Fibroblast of the aortic adventitia (primary cell): Measurements from ENCODE around the gene FLT4. TPM values are rescaled to one million over a fixed set of nuclear protein-coding genes. Genes with fewer than 3 reads are reported as not detected.

Experiments
- DNase-seq: peaks from one replicate; pipeline ENCODE4 v3.0.0-alpha.2; 2010; ENCODE audit warnings: low read depth
- H3K4me3 ChIP-seq: 2 replicates; pipeline ENCODE4 v1.5.1; 2011; ENCODE audit warnings: low read depth, mild to moderate bottlenecking, control low read depth, low read length, moderate library complexity
- CTCF ChIP-seq: IDR thresholded peaks from 2 replicates; pipeline ENCODE4 v1.5.1; 2011; ENCODE audit warnings: mild to moderate bottlenecking, low read length, control low read depth, inconsistent platforms; ENCODE audit not compliant: insufficient read depth
- total RNA-seq: library from RNA; depleted of rRNA; stranded (reverse); fragments of >200 nt; gene quantifications from 2 replicates; pipeline ENCODE4 v1.2.3, GENCODE V29; 2012; ENCODE audit warnings: low replicate concordance

The FLT4 gene
- 0.09 TPM in 1 of 2 replicates, not detected in the other for total RNA-seq

DNA sequence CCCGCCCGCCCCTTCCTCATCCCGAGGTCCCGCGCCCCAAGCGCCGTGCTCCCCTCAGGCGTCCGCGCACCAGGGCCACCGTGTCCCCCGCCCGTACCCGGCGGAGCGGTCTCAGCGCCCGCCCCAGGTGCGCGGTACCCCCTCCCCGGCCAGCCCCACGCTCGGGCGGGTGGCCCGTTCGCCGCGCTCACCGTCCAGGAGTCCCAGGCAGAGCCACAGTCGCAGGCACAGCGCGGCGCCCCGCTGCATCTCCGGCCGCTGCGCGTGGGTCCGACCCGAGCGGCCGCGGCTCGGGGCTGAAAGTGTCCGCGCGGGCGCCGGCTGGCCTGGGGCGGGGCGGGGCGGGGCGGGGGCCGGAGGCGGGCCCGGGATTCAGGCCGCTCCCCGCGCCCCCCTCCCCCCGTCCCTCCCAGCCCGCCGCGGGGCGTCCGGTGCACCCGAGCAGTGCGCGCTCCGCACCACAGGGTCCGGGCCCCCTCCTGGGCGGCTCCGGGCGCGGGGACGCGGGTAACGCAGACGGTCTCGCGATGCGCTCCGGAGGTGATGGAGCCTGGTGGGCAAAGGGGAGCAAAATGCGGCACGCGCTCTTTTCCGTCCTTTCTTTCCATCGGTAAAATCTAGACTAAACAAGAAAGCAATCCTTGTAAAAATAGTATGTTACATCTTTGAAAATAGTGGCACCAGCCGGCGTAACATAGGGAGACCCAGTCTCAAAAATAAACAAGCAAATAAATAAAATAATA is at the start of gene FLT4:
Gene FLT4 (minus strand): TSS at position 304 of the 743 bp plus-strand sequence. CDS start 55 bp downstream, at position 249.
- no peak for DNase-seq
- no peak for TF ChIP-seq CTCF
- H3K4me3 ChIP-seq = peak within 1 kb of the TSS; percentile 41

GRCh38 chr5:180699042-180699441 is 49.6 kb upstream of the FLT4 start:
- TF ChIP-seq CTCF = no peak
- no peak overlapping the region for H3K4me3 ChIP-seq
- no peak for DNase-seq

DNA sequence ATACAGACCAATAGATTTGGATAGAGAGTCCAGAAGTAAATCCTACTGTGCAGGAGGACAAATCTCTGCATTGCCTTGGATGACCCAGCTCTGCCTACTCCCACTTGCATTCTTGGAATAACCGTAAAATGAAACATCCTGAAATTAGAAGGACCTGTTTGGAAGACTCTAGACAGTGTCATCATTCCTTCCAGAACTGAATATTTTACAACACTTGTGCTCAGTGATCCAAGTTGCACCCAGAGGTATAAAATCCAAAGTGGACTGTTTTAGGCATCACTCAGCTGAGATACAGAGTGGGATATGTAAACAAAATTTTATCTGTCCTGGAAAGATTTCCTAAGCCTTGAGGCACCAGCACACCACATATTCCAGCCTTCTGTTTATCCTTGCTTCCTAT is 46.7 kb upstream of the FLT4 start:
- DNase-seq = no peak
- TF ChIP-seq CTCF = no peak
- H3K4me3 ChIP-seq = no peak overlapping the region

DNA sequence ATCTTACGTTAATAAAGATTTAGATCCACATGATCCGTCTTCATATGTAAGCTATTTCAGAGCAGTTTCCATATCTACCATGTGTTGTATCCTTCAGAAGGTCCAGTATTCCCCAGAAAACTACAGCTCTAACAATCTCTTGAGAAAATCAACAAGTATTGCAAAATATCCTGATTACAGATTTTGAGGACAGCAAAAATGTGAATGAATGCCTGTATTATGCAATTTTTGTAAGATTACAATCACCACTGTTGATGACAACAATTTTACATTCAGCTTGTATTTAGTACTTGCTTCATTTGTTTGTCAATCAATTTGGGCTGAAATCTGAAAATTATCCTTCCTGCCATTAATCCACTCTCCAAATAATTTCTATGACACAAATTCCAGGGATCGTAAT is 43.0 kb upstream of the FLT4 start:
- no peak for TF ChIP-seq CTCF
- no peak overlapping the region for H3K4me3 ChIP-seq
- no peak for DNase-seq

GRCh38 chr5:180691046-180691445 is 41.6 kb upstream of the FLT4 start:
- H3K4me3 ChIP-seq = no peak overlapping the region
- no peak for TF ChIP-seq CTCF

DNA sequence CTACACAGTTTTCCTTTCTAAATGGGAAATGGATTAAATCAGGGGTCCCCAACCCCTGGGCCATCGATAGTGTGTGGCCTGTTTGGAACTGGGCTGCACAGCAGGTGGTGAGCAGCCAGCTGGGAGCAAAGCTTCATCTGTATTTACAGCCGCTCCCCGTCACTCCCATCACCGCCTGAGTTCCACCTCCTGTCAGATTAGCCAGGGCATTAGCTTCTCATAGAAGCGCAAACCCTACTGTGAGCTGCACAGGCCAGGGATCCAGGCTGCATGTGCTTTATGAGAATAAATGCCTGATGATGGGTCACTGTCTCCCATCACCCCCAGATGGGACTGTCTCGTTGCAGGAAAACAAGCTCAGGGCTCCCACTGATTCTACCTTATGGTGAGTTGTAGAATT is 41.2 kb upstream of the FLT4 start:
- no peak overlapping the region for H3K4me3 ChIP-seq
- no peak for TF ChIP-seq CTCF
- DNase-seq = no peak

More at GRCh38 chr5:180691046-180691445, 41.6 kb upstream of the FLT4 start:
- no peak for DNase-seq
